K562 (cell line): ENCODE data around the gene ZNF865. TPM values are rescaled to one million over a fixed set of nuclear protein-coding genes. Genes with fewer than 3 reads are reported as not detected.

Source experiments
- ADNP ChIP-seq: fragments of 200-800 bp; sonication (Bioruptor generic); IDR thresholded peaks from 2 replicates; pipeline ENCODE4 v1.6.1; 2016; ENCODE audit warnings: missing genetic modification characterization, missing compliant biosample characterization
- CSDE1 ChIP-seq, 2 experiments: fragments of 450-650 bp; IDR thresholded peaks; 2 replicates each; pipeline ENCODE4 v1.6.1; 2016; ENCODE audit warnings: mild to moderate bottlenecking in 1 of 2
- DNMT1 ChIP-seq: fragments of 450-650 bp; IDR thresholded peaks from 2 replicates; pipeline ENCODE4 v1.6.1; 2016; ENCODE audit warnings: antibody characterized with exemption, mild to moderate bottlenecking
- ETV5 ChIP-seq: sonication (generic); formaldehyde crosslinking; IDR thresholded peaks from 2 replicates; pipeline ENCODE4 v1.4.0; 2020; ENCODE audit warnings: low read depth, mild to moderate bottlenecking, missing genetic modification reagents
- EZH2 ChIP-seq: IDR thresholded peaks from 2 replicates; pipeline ENCODE4 v1.6.1; 2012; ENCODE audit warnings: low read depth, mild to moderate bottlenecking, inconsistent platforms, low read length, borderline replicate concordance
- FIP1L1 ChIP-seq: fragments of 200-400 bp; formaldehyde crosslinking; IDR thresholded peaks from 2 replicates; pipeline ENCODE4 v1.6.1; 2018; ENCODE audit warnings: mild to moderate bottlenecking, low read depth, low read length; ENCODE audit not compliant: poor library complexity, severe bottlenecking
- GTF2E2 ChIP-seq: fragments of 200-800 bp; sonication (Bioruptor generic); IDR thresholded peaks from 2 replicates; pipeline ENCODE4 v1.6.1; 2016; ENCODE audit warnings: missing genetic modification characterization, missing compliant biosample characterization
- MAFK ChIP-seq: IDR thresholded peaks from 2 replicates; pipeline ENCODE4 v1.6.1; 2011; ENCODE audit warnings: low read length, improper control_type of control experiment
- MTA1 ChIP-seq: fragments of 450-650 bp; IDR thresholded peaks from 2 replicates; pipeline ENCODE4 v1.6.1; 2017; ENCODE audit warnings: borderline replicate concordance
- NR2F6 ChIP-seq: fragments of 450-650 bp; formaldehyde crosslinking; IDR thresholded peaks from 2 replicates; pipeline ENCODE4 v1.4.0; 2020; ENCODE audit warnings: mild to moderate bottlenecking
- RCOR1 ChIP-seq, 2 experiments: IDR thresholded peaks; 2 replicates each; pipeline ENCODE4 v1.6.1; 2012; ENCODE audit warnings: low read depth in 2 of 2, low read length in 2 of 2, borderline replicate concordance in 1 of 2, improper control_type of control experiment in 1 of 2
- RFX1 ChIP-seq: fragments of 450-650 bp; IDR thresholded peaks from 2 replicates; pipeline ENCODE4 v1.6.1; 2016; ENCODE audit warnings: mild to moderate bottlenecking, moderate library complexity
- RUNX1 ChIP-seq: sonication (generic); IDR thresholded peaks from 2 replicates; pipeline ENCODE4 v1.6.1; 2016; ENCODE audit warnings: antibody characterized with exemption, low read depth
- ZNF253 ChIP-seq: fragments of 250-450 bp; sonication (Bioruptor Pico); conservative IDR thresholded peaks from 2 replicates; pipeline ENCODE4 v1.6.1; 2021; ENCODE audit warnings: mild to moderate bottlenecking
- ZNF324 ChIP-seq: fragments of 250-450 bp; sonication (Bioruptor Pico); IDR thresholded peaks from 2 replicates; pipeline ENCODE4 v1.4.0; 2020; ENCODE audit warnings: mild to moderate bottlenecking
- ZNF347 ChIP-seq: fragments of 450-650 bp; formaldehyde crosslinking; IDR thresholded peaks from 2 replicates; pipeline ENCODE4 v1.4.0; 2020; ENCODE audit warnings: low read depth, mild to moderate bottlenecking, moderate library complexity
- ZNF436 ChIP-seq: fragments of 250-450, 450-650 bp; sonication (Bioruptor Pico); formaldehyde crosslinking; IDR thresholded peaks from 2 replicates; pipeline ENCODE4 v1.7.0; 2020; ENCODE audit warnings: mild to moderate bottlenecking
- ZNF584 ChIP-seq: fragments of 200-800 bp; sonication (Bioruptor generic); IDR thresholded peaks from 2 replicates; pipeline ENCODE4 v1.6.1; 2016; ENCODE audit warnings: low read depth, mild to moderate bottlenecking, missing genetic modification characterization, missing compliant biosample characterization
- ZNF780A ChIP-seq: fragments of 250-450 bp; sonication (Bioruptor Pico); IDR thresholded peaks from 2 replicates; pipeline ENCODE4 v1.5.0; 2021; ENCODE audit warnings: mild to moderate bottlenecking
- polyA plus RNA-seq, 8 experiments: library from polyadenylated mRNA; depleted of rRNA in 4 of 8; stranded (reverse) in 5 of 8; unstranded in 3 of 8; fragments of >200 nt; fragmentation: Nextera tagmentation in 2 of 8; fragmentation: Illumina TruSeq in 1 of 8; extraction: Ambion mirVana in 2 of 8; extraction: Trizol in 1 of 8; gene quantifications; 2 replicates each; pipeline versions ENCODE4 v1.2.1 to v1.2.3, GENCODE V29; 2011 to 2014; ENCODE audit warnings: inconsistent platforms in 1 of 8, missing spikeins in 1 of 8
- total RNA-seq, 7 experiments: library from RNA; depleted of rRNA in 6 of 7; stranded (reverse); fragments of >200 nt in 6 of 7; fragmentation: Illumina TruSeq in 2 of 7; extraction: Trizol in 2 of 7; gene quantifications; 2 replicates each; pipeline versions ENCODE4 v1.2.1 to v1.2.3, GENCODE V29; 2011 to 2021; ENCODE audit warnings: low replicate concordance in 1 of 7
- TF ChIP-seq, protein P1 (sequence below): IDR thresholded peaks from 3 replicates; pipeline ENCODE4 v1.6.1; 2011; ENCODE audit warnings: borderline replicate concordance, mild to moderate bottlenecking, moderate library complexity; ENCODE audit not compliant: insufficient read length; ENCODE audit errors: extremely low read depth
- TF ChIP-seq, protein P2 (sequence below), 2 experiments: fragments of 450-650 bp; conservative IDR thresholded peaks; 2 replicates each; pipeline ENCODE4 v1.6.1; 2017; ENCODE audit warnings: mild to moderate bottlenecking in 2 of 2, moderate library complexity in 2 of 2
- TF ChIP-seq, protein P3 (sequence below): fragments of 450-650 bp; IDR thresholded peaks from 2 replicates; pipeline ENCODE4 v1.6.1; 2016; ENCODE audit warnings: low read depth, mild to moderate bottlenecking, moderate library complexity
- TF ChIP-seq, protein P4 (sequence below): fragments of 250-450 bp; sonication (Bioruptor Pico); IDR thresholded peaks from 2 replicates; pipeline ENCODE4 v1.8.0; 2021; ENCODE audit warnings: borderline replicate concordance, mild to moderate bottlenecking, moderate library complexity; ENCODE audit not compliant: poor library complexity, severe bottlenecking
- TF ChIP-seq, protein P5 (sequence below): fragments of 250-450 bp; sonication (Bioruptor Pico); IDR thresholded peaks from 2 replicates; pipeline ENCODE4 v1.8.0; 2021; ENCODE audit warnings: moderate library complexity, mild to moderate bottlenecking, inconsistent platforms

ZNF865 gene
- total and polyA plus RNA-seq, 9 of the 15 experiments (the other 6 are each of a cell fraction or from before 2014, with no cell fraction given), result 0.40 to 18.8 (median 1.6) TPM; not detected in 2

DNA sequence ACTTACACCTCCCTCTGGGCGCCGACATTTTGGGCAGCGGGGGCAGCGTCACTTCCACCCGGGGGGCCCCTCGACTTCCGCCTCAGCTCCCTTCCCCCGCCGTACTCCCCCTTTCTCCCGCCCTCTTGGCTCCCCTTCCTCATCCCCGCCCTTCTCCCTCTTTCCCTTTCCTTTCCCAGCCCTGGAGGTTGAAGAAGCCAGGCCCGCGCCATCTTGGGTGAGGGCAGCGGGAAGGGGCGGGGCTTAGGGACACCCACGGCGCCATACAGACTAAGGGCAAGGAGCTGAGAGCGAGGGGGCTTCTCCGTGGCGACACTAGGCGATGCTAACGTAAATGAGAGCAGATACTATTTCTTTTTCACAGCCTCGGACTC, 6.0 kb upstream of the ZNF865 start, which contains the start of gene FIZ1 (continued):
- TF ChIP-seq ZNF347 (CRISPR knock-in tag) (no peak), ZNF253 (CRISPR knock-in tag) (no peak), NR2F6 (CRISPR knock-in tag) (no peak), ADNP (no peak), RUNX1 (no peak), ETV5 (CRISPR knock-in tag) (no peak), ZNF780A (no peak), ZNF584 (CRISPR knock-in tag) (no peak), RFX1 (no peak), MTA1 (no peak), EZH2 (no peak), MAFK (no peak), ZNF324 (CRISPR knock-in tag) (no peak), CSDE1 (IDR thresholded peaks at IDR 0.05) (no peak), GTF2E2 (tag) (peak; percentile 70; the same call in 1 of the 2 replicates), FIP1L1 (no peak), ZNF436 (CRISPR knock-in tag) (no peak), DNMT1 (no peak), RCOR1 (IDR thresholded peaks at IDR 0.05; ENCODE audit: borderline replicate concordance in 1 of 2, low read depth in 2 of 2, low read length in 2 of 2) (0 out of 4 replicates have a peak, but pooled peaks of 1 of the 2 experiments have one; percentile 9)
- TF ChIP-seq, protein P1, sequence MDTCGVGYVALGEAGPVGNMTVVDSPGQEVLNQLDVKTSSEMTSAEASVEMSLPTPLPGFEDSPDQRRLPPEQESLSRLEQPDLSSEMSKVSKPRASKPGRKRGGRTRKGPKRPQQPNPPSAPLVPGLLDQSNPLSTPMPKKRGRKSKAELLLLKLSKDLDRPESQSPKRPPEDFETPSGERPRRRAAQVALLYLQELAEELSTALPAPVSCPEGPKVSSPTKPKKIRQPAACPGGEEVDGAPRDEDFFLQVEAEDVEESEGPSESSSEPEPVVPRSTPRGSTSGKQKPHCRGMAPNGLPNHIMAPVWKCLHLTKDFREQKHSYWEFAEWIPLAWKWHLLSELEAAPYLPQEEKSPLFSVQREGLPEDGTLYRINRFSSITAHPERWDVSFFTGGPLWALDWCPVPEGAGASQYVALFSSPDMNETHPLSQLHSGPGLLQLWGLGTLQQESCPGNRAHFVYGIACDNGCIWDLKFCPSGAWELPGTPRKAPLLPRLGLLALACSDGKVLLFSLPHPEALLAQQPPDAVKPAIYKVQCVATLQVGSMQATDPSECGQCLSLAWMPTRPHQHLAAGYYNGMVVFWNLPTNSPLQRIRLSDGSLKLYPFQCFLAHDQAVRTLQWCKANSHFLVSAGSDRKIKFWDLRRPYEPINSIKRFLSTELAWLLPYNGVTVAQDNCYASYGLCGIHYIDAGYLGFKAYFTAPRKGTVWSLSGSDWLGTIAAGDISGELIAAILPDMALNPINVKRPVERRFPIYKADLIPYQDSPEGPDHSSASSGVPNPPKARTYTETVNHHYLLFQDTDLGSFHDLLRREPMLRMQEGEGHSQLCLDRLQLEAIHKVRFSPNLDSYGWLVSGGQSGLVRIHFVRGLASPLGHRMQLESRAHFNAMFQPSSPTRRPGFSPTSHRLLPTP, result no peak
- TF ChIP-seq, protein P2, sequence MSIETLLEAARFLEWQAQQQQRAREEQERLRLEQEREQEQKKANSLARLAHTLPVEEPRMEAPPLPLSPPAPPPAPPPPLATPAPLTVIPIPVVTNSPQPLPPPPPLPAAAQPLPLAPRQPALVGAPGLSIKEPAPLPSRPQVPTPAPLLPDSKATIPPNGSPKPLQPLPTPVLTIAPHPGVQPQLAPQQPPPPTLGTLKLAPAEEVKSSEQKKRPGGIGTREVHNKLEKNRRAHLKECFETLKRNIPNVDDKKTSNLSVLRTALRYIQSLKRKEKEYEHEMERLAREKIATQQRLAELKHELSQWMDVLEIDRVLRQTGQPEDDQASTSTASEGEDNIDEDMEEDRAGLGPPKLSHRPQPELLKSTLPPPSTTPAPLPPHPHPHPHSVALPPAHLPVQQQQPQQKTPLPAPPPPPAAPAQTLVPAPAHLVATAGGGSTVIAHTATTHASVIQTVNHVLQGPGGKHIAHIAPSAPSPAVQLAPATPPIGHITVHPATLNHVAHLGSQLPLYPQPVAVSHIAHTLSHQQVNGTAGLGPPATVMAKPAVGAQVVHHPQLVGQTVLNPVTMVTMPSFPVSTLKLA (conservative IDR thresholded peaks at IDR 0.05), result peak in 1 of 2 experiments; percentile 75; a peak in 3 of 4 replicates
- TF ChIP-seq, protein P3, sequence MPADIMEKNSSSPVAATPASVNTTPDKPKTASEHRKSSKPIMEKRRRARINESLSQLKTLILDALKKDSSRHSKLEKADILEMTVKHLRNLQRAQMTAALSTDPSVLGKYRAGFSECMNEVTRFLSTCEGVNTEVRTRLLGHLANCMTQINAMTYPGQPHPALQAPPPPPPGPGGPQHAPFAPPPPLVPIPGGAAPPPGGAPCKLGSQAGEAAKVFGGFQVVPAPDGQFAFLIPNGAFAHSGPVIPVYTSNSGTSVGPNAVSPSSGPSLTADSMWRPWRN, result no peak
- TF ChIP-seq, protein P4, sequence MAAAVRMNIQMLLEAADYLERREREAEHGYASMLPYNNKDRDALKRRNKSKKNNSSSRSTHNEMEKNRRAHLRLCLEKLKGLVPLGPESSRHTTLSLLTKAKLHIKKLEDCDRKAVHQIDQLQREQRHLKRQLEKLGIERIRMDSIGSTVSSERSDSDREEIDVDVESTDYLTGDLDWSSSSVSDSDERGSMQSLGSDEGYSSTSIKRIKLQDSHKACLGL (CRISPR knock-in tag), result no peak
- TF ChIP-seq, protein P5, sequence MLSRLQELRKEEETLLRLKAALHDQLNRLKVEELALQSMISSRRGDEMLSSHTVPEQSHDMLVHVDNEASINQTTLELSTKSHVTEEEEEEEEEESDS (CRISPR knock-in tag), result no peak
